NCI-H2196 treated with DMSO at 0.1 percent for 48 hours (cell line): Measurements from ENCODE around the gene MYH14.

Experiments used
- DNase-seq: peaks from one replicate; lab custom pipeline; 2025; ENCODE audit not compliant: unreplicated experiment; lab: John Stamatoyannopoulos, UW

The MYH14 gene

DNA sequence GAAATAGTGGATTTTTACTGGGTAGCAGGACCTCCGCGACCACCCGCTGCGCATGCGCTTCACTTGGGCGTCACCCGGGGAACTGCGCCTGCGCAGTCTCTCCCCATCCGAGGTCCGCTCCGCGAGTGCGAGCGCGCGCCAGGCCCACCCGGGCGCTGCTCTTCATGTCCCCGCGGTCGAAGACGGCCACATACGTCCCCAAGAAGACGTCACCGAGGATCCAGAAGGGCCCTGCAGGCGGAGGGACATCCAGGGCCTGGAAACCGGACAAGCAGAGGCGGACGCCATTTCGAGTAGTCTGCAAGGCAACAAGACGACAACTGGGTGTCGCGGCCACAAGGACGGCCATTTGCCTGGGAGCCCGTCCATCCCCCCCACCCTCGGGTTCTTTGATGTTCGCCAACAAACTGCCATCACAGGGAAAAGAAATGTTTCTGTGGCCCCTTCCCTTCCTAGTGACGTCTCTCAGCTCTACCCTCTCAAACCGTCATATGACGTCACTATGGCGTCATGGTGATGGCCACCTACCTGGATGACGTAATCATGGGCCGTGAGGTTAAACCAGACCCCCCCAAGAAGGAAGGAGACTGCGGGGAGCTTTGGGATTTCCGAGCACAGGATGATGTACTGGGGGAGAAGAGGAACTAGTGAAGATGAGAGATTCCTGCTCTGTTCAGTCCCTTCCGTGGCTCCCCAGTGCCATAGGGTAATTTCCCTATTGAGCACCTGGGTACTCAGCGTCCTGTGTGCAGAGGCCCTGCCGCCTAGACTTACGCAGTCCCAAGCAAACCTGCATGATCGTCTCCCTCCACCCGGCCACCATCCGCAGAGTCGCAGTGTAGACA is 155.3 kb downstream of the MYH14 start:
- DNase-seq: peak; percentile 78

- DNase-seq: no peak
These were observed 156.0 kb downstream of the MYH14 start for GRCh38 chr19:50359328-50359818.
